Stimulated activated naive CD4-positive, alpha-beta T cell treated with Interleukin-2 at 50 U/mL for 16 hours (primary cell): ENCODE data around the gene NCBP1.

Experiments used
- DNase-seq: peaks from one replicate; lab custom pipeline; 2025; lab: John Stamatoyannopoulos, UW

The NCBP1 gene

GRCh38 chr9:97717866-97718265, 84.2 kb downstream of the NCBP1 start:
- no peak for DNase-seq

DNA sequence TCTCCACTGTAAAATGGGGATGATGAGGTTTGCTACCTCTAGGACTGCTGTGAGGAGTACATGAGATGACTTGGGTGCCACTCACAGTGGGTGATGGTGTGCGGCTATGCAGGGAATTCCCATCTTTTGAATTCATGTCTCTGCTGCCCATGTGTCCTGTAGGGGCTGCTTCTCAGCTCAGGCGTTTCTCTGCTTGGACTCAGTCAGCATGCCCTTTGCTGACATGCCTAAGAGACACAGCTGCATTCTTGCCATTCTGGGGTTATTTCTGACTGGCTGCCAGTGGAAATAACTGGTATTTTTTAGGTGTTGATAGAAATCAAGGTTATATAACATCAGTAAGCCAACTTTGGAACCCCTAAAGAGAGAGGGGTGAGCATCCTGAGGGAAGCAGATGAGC, 87.8 kb downstream of the NCBP1 start:
- no peak for DNase-seq

DNA sequence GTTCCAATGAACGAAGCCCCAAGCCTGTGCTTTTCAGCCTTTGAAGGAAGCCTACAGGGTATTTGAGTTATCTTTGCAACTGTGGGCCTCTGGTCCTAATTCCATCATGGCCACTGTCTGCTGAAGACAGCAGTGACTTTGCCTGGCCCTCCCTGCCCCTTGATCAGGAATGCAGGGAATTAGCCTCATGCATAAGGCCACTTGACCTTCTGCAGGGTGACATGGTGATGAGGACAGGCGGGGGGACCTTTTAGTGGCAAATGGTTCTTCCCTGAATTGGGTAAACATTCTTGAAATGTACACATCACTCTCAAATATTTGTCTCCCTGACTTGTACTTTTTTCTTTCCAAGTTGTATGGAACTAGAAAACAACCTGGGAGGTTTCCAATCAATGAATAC, 88.7 kb downstream of the NCBP1 start:
- DNase-seq = no peak
